Epidermal melanocyte (primary cell): ENCODE results near the gene ZNF410.
"Not testable (repeated sequence)": the region's sequence is repeated elsewhere in the genome, so short reads cannot be mapped to it uniquely, and the experiment has no call there.

ENCODE experiments used
- DNase-seq: peaks from one replicate; pipeline ENCODE4 v3.0.0; 2011; ENCODE audit warnings: low spot score; ENCODE audit not compliant: insufficient read length

Gene ZNF410

GRCh38 chr14:73886449-73887317 is at the start of gene ZNF410:
ZNF410 (plus strand) TSS chr14:73886859; CDS start chr14:73892176, 5,317 bp downstream.
- peak; percentile 74 for DNase-seq

- not testable (repeated sequence) for DNase-seq
Measured at GRCh38 chr14:73838293-73839034, 48.2 kb upstream of the ZNF410 start.

- DNase-seq = no peak
Measured at GRCh38 chr14:73842201-73842600, 44.5 kb upstream of the ZNF410 start.

GRCh38 chr14:73842851-73843250 is 43.8 kb upstream of the ZNF410 start:
- no peak for DNase-seq

- DNase-seq = no peak
Measured at GRCh38 chr14:73843296-73843695, 43.4 kb upstream of the ZNF410 start.

- no peak for DNase-seq
Measured at GRCh38 chr14:73846947-73847346, 39.7 kb upstream of the ZNF410 start.

- DNase-seq = no peak
Measured at GRCh38 chr14:73851000-73851399, 35.7 kb upstream of the ZNF410 start.

- peak; percentile 96 for DNase-seq
Measured at GRCh38 chr14:73851567-73852382, 34.9 kb upstream of the ZNF410 start, which contains the start of gene PTGR2. PTGR2 (plus strand) TSS chr14:73851831; CDS start chr14:73858863, 7,032 bp downstream.

- DNase-seq = no peak
Measured at GRCh38 chr14:73859145-73859544, 27.5 kb upstream of the ZNF410 start.

GRCh38 chr14:73861073-73861472 is 25.6 kb upstream of the ZNF410 start:
- no peak for DNase-seq

- DNase-seq = no peak
Measured at GRCh38 chr14:73862480-73862879, 24.2 kb upstream of the ZNF410 start.

GRCh38 chr14:73863209-73863608 is 23.4 kb upstream of the ZNF410 start:
- no peak for DNase-seq

- no peak for DNase-seq
Measured at GRCh38 chr14:73865534-73866113, 21.0 kb upstream of the ZNF410 start.

- DNase-seq = not testable (repeated sequence)
Measured at GRCh38 chr14:73869754-73870153, 16.9 kb upstream of the ZNF410 start.

GRCh38 chr14:73870525-73871235 is 16.0 kb upstream of the ZNF410 start:
- no peak for DNase-seq

- no peak for DNase-seq
Measured at GRCh38 chr14:73873660-73874059, 13.0 kb upstream of the ZNF410 start.

GRCh38 chr14:73877790-73878189 is 8.9 kb upstream of the ZNF410 start:
- DNase-seq = no peak

- DNase-seq = no peak
Measured at GRCh38 chr14:73878436-73878835, 8.2 kb upstream of the ZNF410 start.

GRCh38 chr14:73879027-73879426 is 7.6 kb upstream of the ZNF410 start:
- DNase-seq = no peak

- no peak for DNase-seq
Measured at GRCh38 chr14:73884438-73885190, 2.0 kb upstream of the ZNF410 start.
